ENCODE results near the gene RABEP1.

RABEP1 gene

GRCh38 chr17:5434984-5435383, 152.9 kb downstream of the RABEP1 start:
- H2BK12ac ChIP-seq (ENCODE audit: low read length) = no peak overlapping the region
- H3K18ac ChIP-seq (ENCODE audit: low read length) = no peak overlapping the region
- no peak overlapping the region for H4K8ac ChIP-seq (ENCODE audit: low read depth, low read length)
- H3K36me3 ChIP-seq (replicated peaks in 1 of 2; ENCODE audit: control insufficient read depth in 2 of 2, insufficient read depth in 2 of 2, low read length in 2 of 2) = peaks cover 42 to 80% of the 10 kb centered on the region in 2 donors
- no peak overlapping the region for H2BK120ac ChIP-seq (ENCODE audit: low read depth, low read length)
- peaks cover 3% of the 10 kb centered on the region for H3K79me1 ChIP-seq (ENCODE audit: low read depth, low read length)
- H3K4ac ChIP-seq (ENCODE audit: low read length) = no peak overlapping the region
- no peaks in the 10 kb centered on the region for H3K27me3 ChIP-seq (ENCODE audit: control insufficient read depth in 3 of 3, insufficient read depth in 3 of 3, low read depth in 1 of 3, low read length in 3 of 3)
- H3K23ac ChIP-seq (ENCODE audit: low read depth, low read length, poor library complexity) = no peak overlapping the region
- peaks cover 1 to 8% of the 10 kb centered on the region in 2 donors for H3K4me1 ChIP-seq (ENCODE audit: control insufficient read depth in 2 of 2, insufficient read depth in 1 of 2, low read depth in 1 of 2, low read length in 2 of 2)
- H2AK5ac ChIP-seq (ENCODE audit: low read depth, low read length) = no peak overlapping the region
- H4K91ac ChIP-seq (ENCODE audit: low read depth, low read length, poor library complexity) = no peak overlapping the region
- H3K14ac ChIP-seq (ENCODE audit: low read length) = no peak overlapping the region
- H2AFZ ChIP-seq (ENCODE audit: low read length) = no peak overlapping the region
- H3K4me2 ChIP-seq (ENCODE audit: insufficient read depth, low read length, poor library complexity, severe bottlenecking) = no peak overlapping the region
- no peak overlapping the region for H3K4me3 ChIP-seq (ENCODE audit: low read length in 2 of 2)
- no CpG with 5 or more reads among the region's 2 CpGs for WGBS, 2 donors (ENCODE audit: extremely low coverage in 2 of 2, insufficient read length in 2 of 2, insufficient replicate concordance in 1 of 2)
- no peak overlapping the region for H2BK15ac ChIP-seq (ENCODE audit: low read length)
- H3K9ac ChIP-seq (ENCODE audit: low read depth, low read length, poor library complexity) = no peak overlapping the region
- no peak for DNase-seq (ENCODE audit: low spot score)
- no peak overlapping the region for H2BK5ac ChIP-seq (ENCODE audit: low read length)
- H3K9me3 ChIP-seq (replicated peaks in 1 of 2; ENCODE audit: control insufficient read depth in 2 of 2, insufficient read depth in 1 of 2, low read depth in 1 of 2, low read length in 2 of 2) = no peaks in the 10 kb centered on the region
- H3K27ac ChIP-seq (replicated peaks; ENCODE audit: low read length) = no peak overlapping the region

All from neuronal stem cell (in vitro differentiated cells).